Measurements from ENCODE around the gene HERPUD2.
"Not testable (repeated sequence)": the region's sequence is repeated elsewhere in the genome, so short reads cannot be mapped to it uniquely, and the experiment has no call there.

HERPUD2 gene

DNA sequence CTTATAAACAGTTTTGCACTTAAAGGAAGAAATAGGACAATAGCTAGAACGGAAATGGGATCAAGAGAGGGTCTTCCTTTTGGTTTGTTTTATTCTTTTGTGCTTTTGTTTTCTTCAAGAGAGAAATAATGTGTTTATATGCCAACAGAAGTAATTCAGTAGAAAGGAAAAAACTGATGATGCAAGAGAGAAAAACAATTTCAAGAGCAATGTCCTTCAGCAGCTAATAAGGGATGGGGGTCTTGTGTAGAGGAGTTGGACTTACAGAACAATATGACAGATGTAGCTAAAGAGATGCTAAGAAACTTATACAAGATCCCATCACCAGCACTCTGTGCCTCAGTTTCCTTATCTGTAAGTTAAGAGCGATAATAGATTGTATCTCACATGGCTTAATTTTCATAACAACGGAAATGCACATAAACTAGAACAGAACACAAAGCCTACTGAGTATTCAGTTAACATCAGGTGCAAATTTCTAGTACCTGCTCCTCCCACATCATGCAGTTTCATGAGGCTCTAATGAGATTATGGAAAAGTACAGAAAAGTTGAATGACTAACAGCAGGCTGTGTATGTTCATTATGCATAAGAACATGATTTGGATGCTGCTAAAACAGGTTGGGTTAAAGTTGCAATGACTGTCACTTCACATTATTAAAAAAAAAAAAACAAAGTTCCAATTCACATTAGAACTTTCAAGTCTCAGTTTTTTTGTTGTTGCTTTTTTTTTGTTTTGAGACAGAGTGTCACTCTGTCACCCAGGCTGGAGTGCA, 17.2 kb downstream of the HERPUD2 start:
- no peak for DNase-seq (ENCODE audit: low read depth)

DNA sequence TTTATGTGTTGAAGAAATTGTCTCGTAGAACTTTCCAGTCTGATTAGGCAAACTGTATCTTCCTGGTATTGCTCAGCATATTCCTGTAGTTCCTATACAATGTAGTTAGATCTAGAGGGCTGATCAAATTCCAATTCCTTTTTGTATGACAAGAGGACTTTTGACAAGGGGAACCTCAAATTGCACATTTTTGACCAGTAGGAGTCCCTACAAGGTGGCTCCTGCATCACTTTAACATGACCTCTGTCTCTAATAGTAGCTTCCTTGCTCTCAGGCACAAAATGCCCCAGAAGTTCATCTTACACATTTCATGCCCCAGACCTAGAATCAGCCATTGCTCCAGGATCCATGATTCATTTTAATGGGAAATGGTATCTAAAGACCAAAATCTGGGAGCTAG, 18.7 kb downstream of the HERPUD2 start:
- no peak for DNase-seq (ENCODE audit: low read depth)

DNA sequence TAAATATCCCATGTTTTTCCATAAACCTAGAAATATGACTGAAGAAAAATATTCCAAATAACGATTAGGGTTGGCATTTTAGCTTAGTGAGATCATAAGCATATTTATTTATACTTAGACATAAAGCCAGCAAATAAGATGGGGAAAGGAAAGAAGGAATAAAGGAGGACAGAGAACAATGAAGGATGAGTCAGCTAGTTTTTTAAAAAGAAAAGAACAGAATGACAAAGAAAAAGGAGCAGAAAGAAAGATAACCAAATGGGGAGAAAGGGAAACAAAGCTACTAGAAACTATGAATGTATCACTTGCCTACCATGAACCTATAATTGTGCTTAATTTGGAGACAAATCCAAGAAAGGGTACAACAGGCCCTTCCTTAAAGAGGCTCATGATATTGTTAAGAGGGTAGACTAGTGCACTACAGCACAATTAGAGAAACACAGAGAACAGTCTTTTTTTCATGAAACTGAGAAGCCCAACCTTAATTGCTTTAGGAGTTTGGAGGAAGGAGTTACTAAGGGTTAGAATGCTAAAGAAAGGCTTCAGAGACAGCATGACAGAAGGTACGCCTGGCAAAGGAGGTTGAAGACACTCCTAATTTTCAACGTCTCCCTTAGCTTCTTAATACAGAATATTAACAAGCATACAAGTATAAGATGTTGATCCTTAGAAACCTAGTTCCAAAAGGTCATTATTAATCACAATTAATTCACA, 23.9 kb downstream of the HERPUD2 start:
- no peak for DNase-seq (ENCODE audit: low read depth)

GRCh38 chr7:35660411-35660810, 34.5 kb downstream of the HERPUD2 start:
- DNase-seq (ENCODE audit: low read depth) = not testable (repeated sequence)

- DNase-seq (ENCODE audit: low read depth) = no peak
Measured at GRCh38 chr7:35658606-35659201, 36.2 kb downstream of the HERPUD2 start.

DNA sequence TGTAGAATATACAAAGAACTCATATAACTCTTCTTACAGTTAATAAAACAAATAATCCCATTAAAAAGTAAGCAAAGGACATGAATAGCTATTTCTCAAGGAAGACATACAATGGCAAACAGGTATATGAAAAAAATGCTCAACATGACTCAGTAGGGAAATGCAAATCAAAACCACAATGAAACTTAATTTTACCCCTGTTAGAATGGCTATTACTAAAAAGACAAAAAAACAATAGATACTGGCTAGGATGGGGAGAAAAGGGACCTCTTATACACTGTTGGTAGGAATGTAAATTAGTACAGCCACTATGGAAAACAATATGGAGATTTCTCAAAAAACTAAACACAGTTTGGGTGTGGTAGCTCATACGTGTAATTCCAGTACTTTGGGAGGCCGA, 37.8 kb downstream of the HERPUD2 start:
- DNase-seq (ENCODE audit: low read depth) = no peak

GRCh38 chr7:35654558-35654957, 40.4 kb downstream of the HERPUD2 start:
- DNase-seq (ENCODE audit: low read depth) = not testable (repeated sequence)

- DNase-seq (ENCODE audit: low read depth) = no peak
Measured at GRCh38 chr7:35652124-35652523, 42.8 kb downstream of the HERPUD2 start.

GRCh38 chr7:35650751-35651150, 44.2 kb downstream of the HERPUD2 start:
- no peak for DNase-seq (ENCODE audit: low read depth)

GRCh38 chr7:35649711-35650110, 45.2 kb downstream of the HERPUD2 start:
- DNase-seq (ENCODE audit: low read depth) = no peak

GRCh38 chr7:35648367-35648766, 46.6 kb downstream of the HERPUD2 start:
- DNase-seq (ENCODE audit: low read depth) = no peak

GRCh38 chr7:35647171-35647574, 47.8 kb downstream of the HERPUD2 start:
- no peak for DNase-seq (ENCODE audit: low read depth)

- no peak for DNase-seq (ENCODE audit: low read depth)
Measured at GRCh38 chr7:35646289-35647023, 48.5 kb downstream of the HERPUD2 start.

DNA sequence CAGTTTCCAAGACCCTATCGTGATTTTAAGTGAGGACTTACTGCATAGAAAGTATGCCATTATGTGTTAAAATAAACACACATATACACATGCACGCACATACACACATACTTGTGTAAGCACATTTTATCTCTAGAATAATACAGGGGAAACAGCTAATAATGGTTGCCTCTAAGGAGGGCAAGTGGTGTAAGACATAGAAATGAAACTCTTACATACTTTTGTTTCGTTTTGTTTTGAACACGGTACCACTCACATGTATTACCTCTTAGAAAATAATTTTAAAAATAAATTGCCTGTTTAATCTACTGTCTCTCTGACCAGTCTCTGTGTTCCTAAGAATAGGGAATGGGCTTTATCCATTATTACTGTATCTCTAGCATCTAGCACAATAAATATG, 49.2 kb downstream of the HERPUD2 start:
- no peak for DNase-seq (ENCODE audit: low read depth)

DNA sequence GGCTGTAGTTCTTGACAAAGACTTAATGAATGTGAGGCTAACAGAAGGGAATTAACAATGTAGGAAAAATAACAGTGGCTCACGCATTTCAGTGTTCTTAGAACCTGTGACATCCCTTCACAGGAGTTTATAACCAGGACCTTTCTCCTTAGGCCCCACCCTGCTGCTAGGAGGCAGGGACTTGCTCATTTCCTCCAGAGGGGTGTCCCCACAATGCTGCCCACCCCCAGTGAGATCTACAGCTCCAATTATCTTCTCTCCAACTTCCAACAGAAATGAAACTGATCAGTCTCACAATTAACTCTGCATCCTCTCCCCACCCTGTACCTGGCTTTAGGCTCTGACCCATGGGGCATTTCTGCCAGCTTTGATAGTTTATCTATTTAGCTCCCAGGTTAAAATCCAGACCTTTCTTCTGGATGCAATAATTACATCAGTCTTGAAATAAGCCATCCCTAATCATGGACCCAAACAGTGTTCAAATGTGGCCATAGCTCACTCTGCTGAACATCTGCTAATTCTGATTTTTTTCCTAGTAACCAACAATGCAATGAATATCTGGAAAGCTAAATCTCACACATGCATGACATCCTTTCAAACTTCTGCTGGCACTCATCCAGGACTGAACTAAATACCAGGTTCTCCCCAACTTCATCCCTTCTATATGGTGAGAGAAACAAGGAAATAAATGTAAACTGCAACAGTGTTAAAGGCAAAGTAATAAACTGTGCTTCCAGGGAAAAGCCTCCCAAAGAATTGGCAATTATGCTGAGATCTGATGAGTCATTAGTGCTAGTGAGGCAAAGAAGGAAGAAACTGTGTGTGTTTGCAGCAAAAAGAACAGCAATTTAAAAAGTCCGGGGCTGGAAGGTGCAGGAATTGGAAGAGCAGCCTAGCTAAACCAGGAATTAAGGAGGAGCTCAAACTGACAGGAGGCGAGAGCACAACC, 64.6 kb downstream of the HERPUD2 start:
- DNase-seq (ENCODE audit: low read depth) = no peak

GRCh38 chr7:35624299-35625186, 70.4 kb downstream of the HERPUD2 start:
- no peak for DNase-seq (ENCODE audit: low read depth)

- no peak for DNase-seq (ENCODE audit: low read depth)
Measured at GRCh38 chr7:35623381-35623780, 71.6 kb downstream of the HERPUD2 start.

GRCh38 chr7:35619863-35620262, 75.1 kb downstream of the HERPUD2 start:
- DNase-seq (ENCODE audit: low read depth) = no peak

DNA sequence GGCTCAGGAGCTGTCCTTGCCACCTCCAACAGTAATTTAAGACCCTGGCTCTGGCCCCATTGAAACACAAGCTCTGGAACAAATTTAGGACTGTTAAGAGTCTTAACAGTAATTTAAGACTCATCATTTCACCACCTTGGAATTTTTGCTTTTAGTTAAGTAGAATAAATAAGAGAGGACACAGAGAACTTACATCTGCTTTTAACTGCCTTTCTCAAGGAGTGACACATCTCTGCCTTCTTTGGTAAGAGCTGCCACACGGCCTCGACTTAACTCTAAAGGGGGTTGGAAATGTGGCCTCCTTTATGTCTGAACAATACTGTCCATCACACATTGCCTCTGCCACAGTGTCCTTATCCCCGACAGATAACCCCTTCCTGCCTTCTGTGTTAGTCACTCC, 77.9 kb downstream of the HERPUD2 start:
- no peak for DNase-seq (ENCODE audit: low read depth)

- no peak for DNase-seq (ENCODE audit: low read depth)
Measured at GRCh38 chr7:35613150-35613549, 81.8 kb downstream of the HERPUD2 start.
